ENCODE results near the gene DNAJC2.

GRCh38 chr7:103349805-103350204, 5.2 kb upstream of the DNAJC2 start:
- TF ChIP-seq, protein P1, sequence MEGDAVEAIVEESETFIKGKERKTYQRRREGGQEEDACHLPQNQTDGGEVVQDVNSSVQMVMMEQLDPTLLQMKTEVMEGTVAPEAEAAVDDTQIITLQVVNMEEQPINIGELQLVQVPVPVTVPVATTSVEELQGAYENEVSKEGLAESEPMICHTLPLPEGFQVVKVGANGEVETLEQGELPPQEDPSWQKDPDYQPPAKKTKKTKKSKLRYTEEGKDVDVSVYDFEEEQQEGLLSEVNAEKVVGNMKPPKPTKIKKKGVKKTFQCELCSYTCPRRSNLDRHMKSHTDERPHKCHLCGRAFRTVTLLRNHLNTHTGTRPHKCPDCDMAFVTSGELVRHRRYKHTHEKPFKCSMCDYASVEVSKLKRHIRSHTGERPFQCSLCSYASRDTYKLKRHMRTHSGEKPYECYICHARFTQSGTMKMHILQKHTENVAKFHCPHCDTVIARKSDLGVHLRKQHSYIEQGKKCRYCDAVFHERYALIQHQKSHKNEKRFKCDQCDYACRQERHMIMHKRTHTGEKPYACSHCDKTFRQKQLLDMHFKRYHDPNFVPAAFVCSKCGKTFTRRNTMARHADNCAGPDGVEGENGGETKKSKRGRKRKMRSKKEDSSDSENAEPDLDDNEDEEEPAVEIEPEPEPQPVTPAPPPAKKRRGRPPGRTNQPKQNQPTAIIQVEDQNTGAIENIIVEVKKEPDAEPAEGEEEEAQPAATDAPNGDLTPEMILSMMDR (IDR thresholded peaks at IDR 0.05; ENCODE audit: insufficient read depth, low read depth, low read length) = no peak
- TF ChIP-seq EZH2 (IDR thresholded peaks at IDR 0.05; ENCODE audit: insufficient read depth, low read length) = no peak

Data from astrocyte (in vitro differentiated cells and primary cell).